ENCODE measurements around the gene PLXNA2. TPM values are rescaled to one million over a fixed set of nuclear protein-coding genes. Genes with fewer than 3 reads are reported as not detected.

PLXNA2 gene, protein sequence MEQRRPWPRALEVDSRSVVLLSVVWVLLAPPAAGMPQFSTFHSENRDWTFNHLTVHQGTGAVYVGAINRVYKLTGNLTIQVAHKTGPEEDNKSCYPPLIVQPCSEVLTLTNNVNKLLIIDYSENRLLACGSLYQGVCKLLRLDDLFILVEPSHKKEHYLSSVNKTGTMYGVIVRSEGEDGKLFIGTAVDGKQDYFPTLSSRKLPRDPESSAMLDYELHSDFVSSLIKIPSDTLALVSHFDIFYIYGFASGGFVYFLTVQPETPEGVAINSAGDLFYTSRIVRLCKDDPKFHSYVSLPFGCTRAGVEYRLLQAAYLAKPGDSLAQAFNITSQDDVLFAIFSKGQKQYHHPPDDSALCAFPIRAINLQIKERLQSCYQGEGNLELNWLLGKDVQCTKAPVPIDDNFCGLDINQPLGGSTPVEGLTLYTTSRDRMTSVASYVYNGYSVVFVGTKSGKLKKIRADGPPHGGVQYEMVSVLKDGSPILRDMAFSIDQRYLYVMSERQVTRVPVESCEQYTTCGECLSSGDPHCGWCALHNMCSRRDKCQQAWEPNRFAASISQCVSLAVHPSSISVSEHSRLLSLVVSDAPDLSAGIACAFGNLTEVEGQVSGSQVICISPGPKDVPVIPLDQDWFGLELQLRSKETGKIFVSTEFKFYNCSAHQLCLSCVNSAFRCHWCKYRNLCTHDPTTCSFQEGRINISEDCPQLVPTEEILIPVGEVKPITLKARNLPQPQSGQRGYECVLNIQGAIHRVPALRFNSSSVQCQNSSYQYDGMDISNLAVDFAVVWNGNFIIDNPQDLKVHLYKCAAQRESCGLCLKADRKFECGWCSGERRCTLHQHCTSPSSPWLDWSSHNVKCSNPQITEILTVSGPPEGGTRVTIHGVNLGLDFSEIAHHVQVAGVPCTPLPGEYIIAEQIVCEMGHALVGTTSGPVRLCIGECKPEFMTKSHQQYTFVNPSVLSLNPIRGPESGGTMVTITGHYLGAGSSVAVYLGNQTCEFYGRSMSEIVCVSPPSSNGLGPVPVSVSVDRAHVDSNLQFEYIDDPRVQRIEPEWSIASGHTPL (N-terminal part only)
- total RNA-seq = 9.9 and 47.3 TPM in 2 replicates

GRCh38 chr1:208243967-208244916 is at the start of gene PLXNA2:
Gene PLXNA2, minus strand, starts transcription at chr1:208244384. Its CDS starts 26,462 bp downstream, at chr1:208217922.

All from nasal cavity respiratory epithelium epithelial cell of viscerocranial mucosa (primary cell).